SJCRH30 (cell line): Measurements from ENCODE around the gene LRRC7. TPM values are rescaled to one million over a fixed set of nuclear protein-coding genes. Genes with fewer than 3 reads are reported as not detected.

ENCODE experiments used
- DNase-seq, 2 experiments: peaks; one replicate each; pipeline ENCODE4 v3.0.0-alpha.2; 2015 to 2020
- H3K27ac ChIP-seq: fragments of 250-450 bp; sonication (Bioruptor Pico); 2 replicates; pipeline ENCODE4 v1.5.1; 2020; ENCODE audit warnings: mild to moderate bottlenecking, moderate library complexity
- H3K27me3 ChIP-seq: fragments of 250-450 bp; sonication (Bioruptor Pico); 2 replicates; pipeline ENCODE4 v1.5.1; 2020; ENCODE audit warnings: mild to moderate bottlenecking, moderate library complexity
- H3K36me3 ChIP-seq: fragments of 250-450 bp; sonication (Bioruptor Pico); 2 replicates; pipeline ENCODE4 v1.5.1; 2020; ENCODE audit warnings: mild to moderate bottlenecking, moderate library complexity
- H3K4me1 ChIP-seq: fragments of 250-450 bp; sonication (Bioruptor Pico); 2 replicates; pipeline ENCODE4 v1.5.1; 2020; ENCODE audit warnings: mild to moderate bottlenecking, moderate library complexity
- H3K4me3 ChIP-seq: fragments of 250-450 bp; sonication (Bioruptor Pico); 2 replicates; pipeline ENCODE4 v1.5.1; 2020; ENCODE audit warnings: mild to moderate bottlenecking, moderate library complexity
- H3K9me3 ChIP-seq: fragments of 250-450 bp; sonication (Bioruptor Pico); replicated peaks from 2 replicates; pipeline ENCODE4 v1.5.1; 2020; ENCODE audit warnings: mild to moderate bottlenecking, moderate library complexity
- total RNA-seq: library from RNA; depleted of rRNA; stranded (reverse); fragments of >200 nt; shearing (Covaris generic); gene quantifications from 2 replicates; pipeline ENCODE4 v1.2.3, GENCODE V29; 2014

LRRC7 gene
- total RNA-seq, 1 experiment from 2014 or later: 0.04 TPM

DNA sequence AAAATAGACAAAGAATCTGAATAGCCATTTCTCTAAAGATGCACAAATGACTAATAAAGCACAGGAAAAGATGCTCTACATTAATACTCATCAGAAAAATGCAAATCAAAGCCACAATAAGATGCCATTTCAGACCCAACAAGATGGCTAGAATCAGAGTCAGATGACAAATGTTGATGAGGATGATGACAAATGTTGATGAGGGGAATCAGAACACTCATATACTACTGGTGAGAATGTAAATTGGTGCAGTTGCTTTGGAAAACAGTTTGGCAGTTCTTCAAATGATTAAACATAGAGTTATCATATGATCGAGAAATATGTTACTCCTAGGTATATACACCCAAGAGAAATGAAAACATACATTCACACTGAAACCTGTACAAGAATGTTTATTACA is 603.8 kb downstream of the LRRC7 start:
- Histone ChIP-seq H3K4me1 (no peaks in the 10 kb centered on the region), H3K4me3 (no peak overlapping the region), H3K27ac (no peak overlapping the region), H3K27me3 (no peaks in the 10 kb centered on the region), H3K9me3 (no peaks in the 10 kb centered on the region), H3K36me3 (peaks cover 8% of the 10 kb centered on the region; the same call in 1 of the 2 replicates)
- DNase-seq: no peak
